ENCODE measurements around the gene S100A4.

GRCh38 chr1:153578490-153578889 is 32.9 kb upstream of the S100A4 start:
- TF ChIP-seq, protein P1, sequence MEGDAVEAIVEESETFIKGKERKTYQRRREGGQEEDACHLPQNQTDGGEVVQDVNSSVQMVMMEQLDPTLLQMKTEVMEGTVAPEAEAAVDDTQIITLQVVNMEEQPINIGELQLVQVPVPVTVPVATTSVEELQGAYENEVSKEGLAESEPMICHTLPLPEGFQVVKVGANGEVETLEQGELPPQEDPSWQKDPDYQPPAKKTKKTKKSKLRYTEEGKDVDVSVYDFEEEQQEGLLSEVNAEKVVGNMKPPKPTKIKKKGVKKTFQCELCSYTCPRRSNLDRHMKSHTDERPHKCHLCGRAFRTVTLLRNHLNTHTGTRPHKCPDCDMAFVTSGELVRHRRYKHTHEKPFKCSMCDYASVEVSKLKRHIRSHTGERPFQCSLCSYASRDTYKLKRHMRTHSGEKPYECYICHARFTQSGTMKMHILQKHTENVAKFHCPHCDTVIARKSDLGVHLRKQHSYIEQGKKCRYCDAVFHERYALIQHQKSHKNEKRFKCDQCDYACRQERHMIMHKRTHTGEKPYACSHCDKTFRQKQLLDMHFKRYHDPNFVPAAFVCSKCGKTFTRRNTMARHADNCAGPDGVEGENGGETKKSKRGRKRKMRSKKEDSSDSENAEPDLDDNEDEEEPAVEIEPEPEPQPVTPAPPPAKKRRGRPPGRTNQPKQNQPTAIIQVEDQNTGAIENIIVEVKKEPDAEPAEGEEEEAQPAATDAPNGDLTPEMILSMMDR (IDR thresholded peaks at IDR 0.05), result no peak
- TF ChIP-seq ZFX (IDR thresholded peaks at IDR 0.05; ENCODE audit: borderline replicate concordance), result no peak

Measured in 22Rv1 (cell line).